Hepatocyte (in vitro differentiated cells): ENCODE results near the gene SSBP1. TPM values are rescaled to one million over a fixed set of nuclear protein-coding genes. Genes with fewer than 3 reads are reported as not detected.

Experiments used
- DNase-seq: peaks from one replicate; pipeline ENCODE4 v3.0.0-alpha.2; 2016; ENCODE audit warnings: low spot score
- H2AFZ ChIP-seq: fragments of 200-600 bp; sonication (generic); 2 replicates; pipeline ENCODE4 v1.6.0; 2016; ENCODE audit warnings: antibody characterized with exemption, mild to moderate bottlenecking
- H3K27ac ChIP-seq: fragments of 200-600 bp; sonication (generic); 2 replicates; pipeline ENCODE4 v1.5.1; 2016; ENCODE audit warnings: mild to moderate bottlenecking
- H3K27me3 ChIP-seq: fragments of 200-600 bp; sonication (generic); 2 replicates; pipeline ENCODE4 v1.6.1; 2016
- H3K36me3 ChIP-seq: fragments of 200-600 bp; sonication (generic); replicated peaks from 2 replicates; pipeline ENCODE4 v1.5.1; 2016; ENCODE audit warnings: low read depth; ENCODE audit not compliant: insufficient read depth
- H3K4me1 ChIP-seq: fragments of 200-600 bp; sonication (generic); 2 replicates; pipeline ENCODE4 v1.5.1; 2016; ENCODE audit warnings: mild to moderate bottlenecking, moderate library complexity; ENCODE audit not compliant: insufficient read depth
- H3K4me2 ChIP-seq: fragments of 200-600 bp; sonication (generic); 2 replicates; pipeline ENCODE4 v1.6.0; 2016
- H3K4me3 ChIP-seq: fragments of 200-600 bp; sonication (generic); 2 replicates; pipeline ENCODE4 v1.5.1; 2016; ENCODE audit warnings: mild to moderate bottlenecking
- H3K79me2 ChIP-seq: fragments of 200-600 bp; sonication (generic); 2 replicates; pipeline ENCODE4 v1.6.0; 2017; ENCODE audit warnings: mild to moderate bottlenecking
- H3K9me2 ChIP-seq: fragments of 200-600 bp; sonication (generic); replicated peaks from 2 replicates; pipeline ENCODE4 v1.6.0; 2017; ENCODE audit warnings: mild to moderate bottlenecking; ENCODE audit not compliant: insufficient read depth
- H3K9me3 ChIP-seq: fragments of 200-600 bp; sonication (generic); 2 replicates; pipeline ENCODE4 v1.5.1; 2016; ENCODE audit warnings: low read depth, mild to moderate bottlenecking
- H4K20me1 ChIP-seq: fragments of 200-600 bp; sonication (generic); 2 replicates; pipeline ENCODE4 v1.6.0; 2016; ENCODE audit warnings: mild to moderate bottlenecking; ENCODE audit not compliant: insufficient read depth, poor library complexity, severe bottlenecking
- EZH2 ChIP-seq: fragments of 200-600 bp; sonication (generic); IDR thresholded peaks from 2 replicates; pipeline ENCODE4 v1.6.1; 2016; ENCODE audit warnings: antibody characterized with exemption, mild to moderate bottlenecking, borderline replicate concordance
- EZH2phosphoT487 ChIP-seq: fragments of 200-600 bp; sonication (generic); IDR thresholded peaks from one replicate; pipeline ENCODE4 v1.6.1; 2018; ENCODE audit warnings: antibody characterized with exemption, mild to moderate bottlenecking, low read depth, moderate library complexity; ENCODE audit not compliant: unreplicated experiment, severe bottlenecking
- WGBS: methylation state at CpG from one replicate; pipeline ENCODE4 v1.1.6; 2016; ENCODE audit warnings: low lambda C conversion rate; ENCODE audit errors: missing lambda C conversion rate; 5-methylcytosine and 5-hydroxymethylcytosine counted together
- polyA plus RNA-seq: library from polyadenylated mRNA; unstranded; fragments of >200 nt; fragmentation: Nextera tagmentation; extraction: Ambion mirVana; gene quantifications from 2 replicates; pipeline ENCODE4 v1.2.1, GENCODE V29; 2016
- total RNA-seq: library from RNA; depleted of rRNA; stranded (reverse); fragments of >200 nt; gene quantifications from 2 replicates; pipeline ENCODE4 v1.2.3, GENCODE V29; 2014
- TF ChIP-seq, protein P1 (sequence below): fragments of 200-600 bp; sonication (generic); IDR thresholded peaks from 2 replicates; pipeline ENCODE4 v1.5.1; 2016; ENCODE audit warnings: antibody characterized with exemption, mild to moderate bottlenecking; ENCODE audit not compliant: poor library complexity

SSBP1 gene
- total and polyA plus RNA-seq, 2 experiments from 2014 or later, result 186 to 212 TPM

- H3K9me3 ChIP-seq, result no peaks in the 10 kb centered on the region
- H3K36me3 ChIP-seq, result no peaks in the 10 kb centered on the region
- no peak for DNase-seq
- H3K4me1 ChIP-seq, result peaks cover 9% of the 10 kb centered on the region
- no peak overlapping the region for H3K27ac ChIP-seq
- no peaks in the 10 kb centered on the region for H3K27me3 ChIP-seq
- TF ChIP-seq, protein P1, sequence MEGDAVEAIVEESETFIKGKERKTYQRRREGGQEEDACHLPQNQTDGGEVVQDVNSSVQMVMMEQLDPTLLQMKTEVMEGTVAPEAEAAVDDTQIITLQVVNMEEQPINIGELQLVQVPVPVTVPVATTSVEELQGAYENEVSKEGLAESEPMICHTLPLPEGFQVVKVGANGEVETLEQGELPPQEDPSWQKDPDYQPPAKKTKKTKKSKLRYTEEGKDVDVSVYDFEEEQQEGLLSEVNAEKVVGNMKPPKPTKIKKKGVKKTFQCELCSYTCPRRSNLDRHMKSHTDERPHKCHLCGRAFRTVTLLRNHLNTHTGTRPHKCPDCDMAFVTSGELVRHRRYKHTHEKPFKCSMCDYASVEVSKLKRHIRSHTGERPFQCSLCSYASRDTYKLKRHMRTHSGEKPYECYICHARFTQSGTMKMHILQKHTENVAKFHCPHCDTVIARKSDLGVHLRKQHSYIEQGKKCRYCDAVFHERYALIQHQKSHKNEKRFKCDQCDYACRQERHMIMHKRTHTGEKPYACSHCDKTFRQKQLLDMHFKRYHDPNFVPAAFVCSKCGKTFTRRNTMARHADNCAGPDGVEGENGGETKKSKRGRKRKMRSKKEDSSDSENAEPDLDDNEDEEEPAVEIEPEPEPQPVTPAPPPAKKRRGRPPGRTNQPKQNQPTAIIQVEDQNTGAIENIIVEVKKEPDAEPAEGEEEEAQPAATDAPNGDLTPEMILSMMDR, result no peak
- TF ChIP-seq EZH2 (no peak), EZH2phosphoT487 (no peak)
- no peak overlapping the region for H3K4me2 ChIP-seq
- peaks cover 91% of the 10 kb centered on the region for H3K79me2 ChIP-seq
- no peaks in the 10 kb centered on the region for H3K9me2 ChIP-seq
- whole genome bisulfite sequencing, result 93% methylated on average over 3 of the region's 3 CpGs
- H4K20me1 ChIP-seq, result no peaks in the 10 kb centered on the region
- H2AFZ ChIP-seq, result no peak overlapping the region
- no peak overlapping the region for H3K4me3 ChIP-seq
These were observed 45.1 kb upstream of the SSBP1 start for GRCh38 chr7:141693082-141693481.

- Histone ChIP-seq H3K9me2 (no peaks in the 10 kb centered on the region), H3K36me3 (no peaks in the 10 kb centered on the region), H3K4me2 (peak overlapping the region; percentile 37), H3K27ac (peak overlapping the region; percentile 10), H3K9me3 (no peaks in the 10 kb centered on the region), H2AFZ (no peak overlapping the region), H3K79me2 (peaks cover 86% of the 10 kb centered on the region), H3K4me3 (no peak overlapping the region), H3K27me3 (no peaks in the 10 kb centered on the region), H4K20me1 (no peaks in the 10 kb centered on the region), H3K4me1 (peaks cover 9% of the 10 kb centered on the region)
- no peak for DNase-seq
- TF ChIP-seq EZH2 (no peak), EZH2phosphoT487 (no peak)
- TF ChIP-seq, protein P1, result no peak
- 64% methylated on average over 6 of the region's 6 CpGs for WGBS
These were observed 42.3 kb upstream of the SSBP1 start for GRCh38 chr7:141695803-141696289.

GRCh38 chr7:141696348-141696747 lies 41.8 kb upstream of the SSBP1 start:
- H4K20me1 ChIP-seq, result no peaks in the 10 kb centered on the region
- H3K4me1 ChIP-seq, result peaks cover 9% of the 10 kb centered on the region
- no peaks in the 10 kb centered on the region for H3K36me3 ChIP-seq
- WGBS, result 47% methylated on average over 2 of the region's 2 CpGs
- no peak overlapping the region for H2AFZ ChIP-seq
- peak overlapping the region; percentile 10 for H3K27ac ChIP-seq
- DNase-seq, result no peak
- no peak overlapping the region for H3K4me2 ChIP-seq
- H3K9me2 ChIP-seq, result no peaks in the 10 kb centered on the region
- H3K27me3 ChIP-seq, result no peaks in the 10 kb centered on the region
- H3K4me3 ChIP-seq, result no peak overlapping the region
- peaks cover 81% of the 10 kb centered on the region for H3K79me2 ChIP-seq
- no peaks in the 10 kb centered on the region for H3K9me3 ChIP-seq
- no peak for TF ChIP-seq EZH2phosphoT487
- TF ChIP-seq EZH2, result no peak
- TF ChIP-seq, protein P1, result no peak
